Thymus (tissue), 11 donors: ENCODE results near the gene SUCLG1. TPM values are rescaled to one million over a fixed set of nuclear protein-coding genes. Genes with fewer than 3 reads are reported as not detected.

Source experiments
- DNase-seq, 9 donors: peaks; one replicate each; pipeline ENCODE4 v3.0.0-alpha.2; 2013; ENCODE audit warnings: low spot score in 9 of 9, low read depth in 6 of 9, missing footprints in 1 of 9
- H3K27ac ChIP-seq, 2 donors: one replicate each; pipeline ENCODE4 v1.5.1; 2013; ENCODE audit warnings: control low read depth in 1 of 2, low read depth in 1 of 2, low read length in 1 of 2, mild to moderate bottlenecking in 1 of 2, moderate library complexity in 1 of 2
- H3K27me3 ChIP-seq, 2 donors: one replicate each; pipeline ENCODE4 v1.5.1; 2013; ENCODE audit warnings: low read length in 1 of 2; ENCODE audit not compliant: control insufficient read depth in 2 of 2, insufficient read depth in 1 of 2
- H3K36me3 ChIP-seq, 2 donors: one replicate each; pipeline ENCODE4 v1.5.1; 2013; ENCODE audit warnings: low read length in 1 of 2, mild to moderate bottlenecking in 1 of 2, moderate library complexity in 1 of 2; ENCODE audit not compliant: control insufficient read depth in 2 of 2, insufficient read depth in 2 of 2
- H3K4me1 ChIP-seq, 2 donors: one replicate each; pipeline ENCODE4 v1.5.1; 2013; ENCODE audit warnings: low read length in 2 of 2; ENCODE audit not compliant: control insufficient read depth in 2 of 2, insufficient read depth in 2 of 2
- H3K4me3 ChIP-seq, 2 donors: one replicate each; pipeline ENCODE4 v1.5.1; 2013; ENCODE audit warnings: low read length in 2 of 2, control low read depth in 1 of 2, mild to moderate bottlenecking in 1 of 2
- H3K9me3 ChIP-seq, 2 donors: one replicate each; pipeline ENCODE4 v1.5.1; 2013; ENCODE audit warnings: low read length in 1 of 2, mild to moderate bottlenecking in 1 of 2; ENCODE audit not compliant: control insufficient read depth in 2 of 2, insufficient read depth in 1 of 2
- WGBS: extraction: QIAGEN DNeasy Blood & Tissue Kit; methylation state at CpG from one replicate; pipeline ENCODE4 v1.1.7; 2013; 5-methylcytosine and 5-hydroxymethylcytosine counted together
- polyA plus RNA-seq: library from polyadenylated mRNA; stranded (reverse); fragments of 200-250 nt; gene quantifications from one replicate; pipeline ENCODE4 v1.2.3, GENCODE V29; 2013
- total RNA-seq: library from RNA; stranded (reverse); fragments of 120-200 nt; gene quantifications from one replicate; pipeline ENCODE4 v1.2.4, GENCODE V29; 2013
- donor health status: healthy.

Gene SUCLG1
- total and polyA plus RNA-seq, 2 donors, result 74.1 to 77.2 TPM

DNA sequence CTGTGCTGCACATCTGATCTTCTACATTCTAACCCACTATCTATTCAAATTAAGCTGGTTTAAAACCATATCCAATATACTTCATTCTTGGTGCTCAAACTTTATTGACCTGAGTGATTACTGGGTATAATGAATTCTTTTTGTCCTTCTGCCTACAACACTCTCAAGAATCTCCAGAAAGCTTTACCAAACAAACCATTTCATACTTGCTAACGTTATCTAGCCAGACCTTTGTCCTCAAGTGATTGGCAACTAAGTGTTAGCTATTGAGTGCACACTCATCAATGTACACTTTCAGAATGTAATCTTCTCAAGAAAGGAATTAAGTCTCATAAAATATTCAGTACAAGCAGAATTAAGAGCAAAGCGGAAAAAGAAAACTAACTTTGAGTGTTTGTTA is 1.4 kb downstream of the SUCLG1 start:
- WGBS, result 94% methylated on average over 2 of the region's 2 CpGs
- Histone ChIP-seq H3K27ac (no peak overlapping the region), H3K36me3 (no peaks in the 10 kb centered on the region), H3K27me3 (no peaks in the 10 kb centered on the region), H3K4me3 (no peak overlapping the region), H3K9me3 (no peaks in the 10 kb centered on the region), H3K4me1 (peaks cover 8 to 9% of the 10 kb centered on the region in 2 donors)
- DNase-seq, result no peak

DNA sequence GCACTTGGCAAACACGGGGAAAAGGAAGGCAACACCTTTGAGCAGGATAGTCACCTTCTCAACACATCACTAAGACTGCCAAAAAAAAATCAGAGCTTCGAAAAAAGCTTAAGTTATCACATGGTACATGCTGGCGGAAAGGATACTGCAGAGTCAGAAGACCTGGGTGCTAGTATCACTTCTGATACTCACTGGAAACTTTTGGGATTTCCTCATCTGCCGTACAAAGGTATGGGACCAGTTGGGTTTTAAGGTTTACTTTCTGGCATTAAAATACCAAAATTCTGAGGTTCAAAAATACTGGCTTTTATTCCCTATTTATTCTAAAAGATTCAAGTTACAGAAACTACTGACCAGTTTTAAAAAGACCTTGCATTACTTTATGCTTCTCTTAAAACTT is 2.9 kb downstream of the SUCLG1 start:
- Histone ChIP-seq H3K27me3 (no peaks in the 10 kb centered on the region), H3K9me3 (no peaks in the 10 kb centered on the region), H3K36me3 (no peaks in the 10 kb centered on the region), H3K27ac (no peak overlapping the region), H3K4me3 (no peak overlapping the region), H3K4me1 (peaks cover 8 to 9% of the 10 kb centered on the region in 2 donors)
- DNase-seq, result no peak
- 72% methylated on average over 4 of the region's 4 CpGs for WGBS

DNA sequence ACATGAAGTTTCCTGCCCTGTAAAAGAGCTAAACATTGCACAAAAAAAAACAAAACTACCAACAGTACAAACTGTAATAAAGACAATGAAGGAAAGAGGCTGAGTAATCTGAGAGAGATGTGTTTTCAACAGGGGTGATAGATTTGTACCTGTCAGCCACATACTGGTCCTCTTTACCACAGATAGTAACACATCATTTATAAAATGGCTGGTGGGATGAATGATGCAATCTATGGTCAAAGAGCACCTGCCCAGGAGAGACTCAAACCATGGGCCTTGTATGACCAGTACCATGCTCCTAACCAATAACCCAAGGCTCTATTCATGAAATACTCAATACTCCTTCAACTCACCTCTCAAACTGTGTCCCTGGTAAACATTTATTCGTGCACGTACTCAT is 4.5 kb downstream of the SUCLG1 start:
- Histone ChIP-seq H3K4me3 (no peak overlapping the region), H3K9me3 (no peaks in the 10 kb centered on the region), H3K27me3 (no peaks in the 10 kb centered on the region), H3K36me3 (no peaks in the 10 kb centered on the region), H3K4me1 (peaks cover 5 to 9% of the 10 kb centered on the region in 2 donors), H3K27ac (no peak overlapping the region)
- 97% methylated on average over 2 of the region's 2 CpGs for WGBS
- DNase-seq, result no peak

DNA sequence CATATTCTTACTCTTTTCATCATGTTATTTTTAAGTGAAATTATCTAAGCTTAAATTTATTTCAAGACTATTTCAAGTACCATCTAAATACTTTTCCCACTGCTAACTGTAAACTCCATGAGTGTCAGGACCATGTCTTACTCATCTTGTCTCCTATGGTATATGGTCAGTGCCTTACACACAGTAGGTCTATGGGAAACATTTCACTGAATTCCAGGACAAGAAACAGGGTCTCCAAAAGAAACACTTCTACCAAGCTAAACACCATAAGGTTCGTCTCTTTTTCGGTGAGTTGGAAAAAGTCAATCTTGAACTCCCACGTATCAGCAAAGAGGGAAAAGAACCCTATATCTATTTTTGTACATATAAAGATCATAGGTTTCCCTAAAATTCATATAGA is 6.5 kb downstream of the SUCLG1 start:
- WGBS, result 98% methylated on average over 3 of the region's 3 CpGs
- no peak for DNase-seq
- Histone ChIP-seq H3K27me3 (no peaks in the 10 kb centered on the region), H3K27ac (no peak overlapping the region), H3K9me3 (no peaks in the 10 kb centered on the region), H3K4me3 (no peak overlapping the region), H3K36me3 (peaks cover 0 to 2% of the 10 kb centered on the region in 2 donors), H3K4me1 (peaks cover 0 to 2% of the 10 kb centered on the region in 2 donors)

DNA sequence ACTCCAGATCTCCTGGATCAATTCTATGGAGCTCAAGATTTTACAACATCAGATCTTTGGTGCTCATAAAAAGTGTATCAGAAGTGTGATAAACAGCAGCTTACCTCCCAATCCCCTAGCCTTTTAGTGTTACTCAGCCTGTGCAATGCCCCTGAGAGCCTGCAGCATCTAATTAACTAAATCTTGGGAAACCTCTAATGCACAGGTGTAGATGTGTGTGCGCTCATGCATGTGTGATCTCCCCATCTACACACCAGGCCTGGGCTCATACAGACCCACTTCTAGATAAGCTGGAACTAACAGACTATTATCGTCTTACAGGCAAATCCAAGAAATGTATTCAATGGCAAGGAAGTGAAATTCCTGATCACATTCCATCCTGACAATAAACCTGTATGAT is 7.5 kb downstream of the SUCLG1 start:
- WGBS, result 97% methylated on average over 2 of the region's 2 CpGs
- DNase-seq, result no peak
- Histone ChIP-seq H3K36me3 (peaks cover 0 to 2% of the 10 kb centered on the region in 2 donors), H3K9me3 (no peaks in the 10 kb centered on the region), H3K27ac (no peak overlapping the region), H3K4me3 (no peak overlapping the region), H3K27me3 (no peaks in the 10 kb centered on the region), H3K4me1 (no peaks in the 10 kb centered on the region)

DNA sequence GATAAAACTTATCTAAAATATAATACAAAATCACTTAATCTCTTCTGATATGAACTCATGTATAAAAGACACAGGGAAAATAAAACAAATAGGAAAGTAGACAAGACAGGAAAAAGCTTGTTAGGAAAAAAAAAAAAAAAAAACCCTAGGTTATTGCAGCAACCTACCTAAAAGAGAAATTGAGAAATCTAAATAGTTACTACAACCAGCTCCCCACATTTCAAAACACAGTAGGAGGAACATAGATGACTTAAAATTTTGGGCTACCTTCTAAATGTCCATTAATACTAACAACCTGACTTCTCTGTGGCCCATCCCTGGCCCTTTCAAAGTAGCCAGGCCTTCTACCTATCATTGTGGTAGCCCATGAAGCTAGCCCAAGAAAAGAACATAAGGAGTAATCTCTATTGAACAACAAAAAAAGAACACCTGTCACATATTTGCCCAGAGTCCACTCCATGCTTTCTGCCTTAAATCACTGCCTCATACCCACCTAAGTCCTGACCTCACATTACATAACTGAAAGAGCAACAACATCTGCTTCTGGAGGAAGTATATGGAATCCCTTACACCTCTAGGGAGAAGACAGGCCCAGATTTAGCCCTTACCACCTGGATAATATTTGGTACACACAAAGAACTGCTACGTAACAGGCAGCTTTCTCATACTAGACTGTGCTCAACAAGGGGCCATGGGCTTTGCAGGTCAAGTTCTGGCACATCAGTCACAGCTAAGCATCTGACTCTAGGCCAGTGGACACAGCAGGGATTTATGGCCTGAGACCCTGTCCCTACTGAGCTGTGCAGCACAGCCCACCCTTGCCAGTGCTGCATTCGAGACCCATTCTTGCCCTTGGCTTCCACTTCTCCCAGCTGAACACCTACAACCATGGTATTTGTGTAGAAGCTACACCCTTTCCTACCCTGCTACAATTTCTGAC is 8.5 kb downstream of the SUCLG1 start:
- Histone ChIP-seq H3K9me3 (no peaks in the 10 kb centered on the region), H3K4me1 (no peaks in the 10 kb centered on the region), H3K4me3 (no peak overlapping the region), H3K36me3 (peaks cover 2 to 5% of the 10 kb centered on the region in 2 donors), H3K27ac (no peak overlapping the region), H3K27me3 (no peaks in the 10 kb centered on the region)
- 98% methylated on average over 2 of the region's 2 CpGs for WGBS
- no peak for DNase-seq

DNA sequence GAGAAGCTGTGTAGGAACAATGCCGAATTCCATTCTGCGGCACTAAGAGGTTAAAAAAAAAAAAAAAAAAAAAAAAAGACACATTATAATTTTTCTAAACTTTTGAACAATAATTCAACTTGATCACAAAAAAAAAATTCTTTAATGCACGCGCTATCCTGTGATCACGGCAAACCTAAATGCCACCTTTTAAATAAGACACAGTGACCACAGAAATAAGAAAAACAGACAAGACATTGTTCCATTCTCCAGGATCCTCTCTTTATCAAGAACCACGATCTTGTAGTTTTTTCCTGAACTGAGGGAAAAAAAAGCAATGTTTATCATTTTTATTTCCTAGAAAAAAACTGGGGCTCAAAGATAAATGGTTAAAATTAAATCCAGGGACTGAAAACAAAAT is 9.4 kb downstream of the SUCLG1 start:
- no peak overlapping the region for H3K27ac ChIP-seq
- WGBS, result 91% methylated on average over 6 of the region's 6 CpGs
- no peaks in the 10 kb centered on the region for H3K9me3 ChIP-seq
- H3K4me1 ChIP-seq, result no peaks in the 10 kb centered on the region
- peaks cover 3 to 5% of the 10 kb centered on the region in 2 donors for H3K36me3 ChIP-seq
- no peak overlapping the region for H3K4me3 ChIP-seq
- DNase-seq, result no peak
- H3K27me3 ChIP-seq, result no peaks in the 10 kb centered on the region

DNA sequence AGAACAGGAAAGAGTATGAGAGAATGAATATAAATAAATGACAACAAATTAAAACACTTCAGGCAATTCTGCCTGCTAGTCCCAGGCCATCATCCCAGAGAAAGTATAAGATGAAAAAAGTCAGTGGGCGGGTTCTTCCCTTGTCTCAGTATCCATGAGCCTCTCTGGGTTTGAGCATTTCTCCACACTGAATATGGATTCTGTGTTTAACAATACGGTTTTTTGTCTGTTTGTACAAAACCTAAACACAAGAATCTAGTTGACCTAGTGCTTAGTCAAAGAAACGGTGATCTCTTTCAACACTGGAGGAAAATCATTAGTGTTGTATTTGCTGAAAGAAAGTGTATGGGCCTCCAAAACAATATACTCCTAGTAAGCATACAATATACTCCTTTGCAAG is 10.0 kb downstream of the SUCLG1 start:
- H3K27ac ChIP-seq, result no peak overlapping the region
- H3K27me3 ChIP-seq, result no peaks in the 10 kb centered on the region
- no peak for DNase-seq
- no peak overlapping the region for H3K4me3 ChIP-seq
- WGBS, result 97% methylated on average over 3 of the region's 3 CpGs
- H3K4me1 ChIP-seq, result no peaks in the 10 kb centered on the region
- peaks cover 3 to 5% of the 10 kb centered on the region in 2 donors for H3K36me3 ChIP-seq
- H3K9me3 ChIP-seq, result no peaks in the 10 kb centered on the region

DNA sequence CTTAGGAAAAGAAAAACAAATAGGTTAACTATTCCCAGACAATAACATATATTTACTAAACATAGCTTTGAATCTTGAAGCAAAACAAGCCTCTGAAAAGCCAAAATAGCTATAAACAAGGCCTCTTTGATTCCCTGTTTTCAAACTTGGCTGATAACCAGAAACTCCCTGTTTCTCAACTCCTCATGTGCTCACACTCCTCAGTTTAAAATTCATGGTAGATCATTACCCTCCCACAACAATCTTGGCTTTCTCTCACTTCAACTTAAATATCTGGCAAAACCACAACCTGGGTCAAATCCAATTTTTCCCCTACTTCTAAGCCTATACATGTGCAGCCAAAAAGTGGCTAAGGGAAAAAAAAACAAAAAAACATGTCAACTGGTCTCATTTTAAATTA is 15.6 kb downstream of the SUCLG1 start:
- peaks cover 39 to 45% of the 10 kb centered on the region in 2 donors for H3K36me3 ChIP-seq
- no peaks in the 10 kb centered on the region for H3K27me3 ChIP-seq
- no peak overlapping the region for H3K27ac ChIP-seq
- H3K9me3 ChIP-seq, result no peaks in the 10 kb centered on the region
- H3K4me1 ChIP-seq, result no peaks in the 10 kb centered on the region
- no peak for DNase-seq
- no peak overlapping the region for H3K4me3 ChIP-seq
